PFSK-1 (cell line): ENCODE data around the gene TRIM49D2. TPM values are rescaled to one million over a fixed set of nuclear protein-coding genes. Genes with fewer than 3 reads are reported as not detected.
"Not testable (repeated sequence)": the region's sequence is repeated elsewhere in the genome, so short reads cannot be mapped to it uniquely, and the experiment has no call there.

Source experiments
- FOXP2 ChIP-seq: optimal IDR thresholded peaks from 2 replicates; pipeline ENCODE3; 2011; ENCODE audit warnings: borderline replicate concordance, control low read depth, inconsistent platforms; ENCODE audit not compliant: insufficient read depth; ENCODE audit errors: extremely low read length, extremely low read depth
- POLR2AphosphoS5 ChIP-seq: IDR thresholded peaks from 2 replicates; pipeline ENCODE4 v1.6.1; 2012; ENCODE audit warnings: low read depth, mild to moderate bottlenecking, control low read depth, low read length, moderate library complexity
- REST ChIP-seq, 2 experiments: IDR thresholded peaks; 2 replicates each; pipeline versions ENCODE4 v1.6.1 to v1.8.0; 2011 to 2012; ENCODE audit warnings: low read depth in 2 of 2, low read length in 2 of 2, control low read depth in 1 of 2, inconsistent platforms in 1 of 2, mild to moderate bottlenecking in 1 of 2, moderate library complexity in 1 of 2; ENCODE audit not compliant: insufficient read depth in 1 of 2
- SIN3A ChIP-seq: IDR thresholded peaks from 2 replicates; pipeline ENCODE4 v1.6.1; 2012; ENCODE audit warnings: mild to moderate bottlenecking, low read length, moderate library complexity, borderline replicate concordance; ENCODE audit not compliant: insufficient read depth
- TAF1 ChIP-seq: IDR thresholded peaks from 2 replicates; pipeline ENCODE4 v1.6.1; 2012; ENCODE audit warnings: low read length, control low read depth, borderline replicate concordance; ENCODE audit not compliant: insufficient read depth
- polyA plus RNA-seq: library from polyadenylated mRNA; unstranded; fragments of >200 nt; gene quantifications from one replicate; pipeline ENCODE4 v1.2.1, GENCODE V29; 2012; ENCODE audit warnings: low read depth, missing spikeins; ENCODE audit not compliant: insufficient read length

The TRIM49D2 gene
- polyA plus RNA-seq = not detected

- not testable (repeated sequence) for TF ChIP-seq POLR2AphosphoS5; TAF1; REST (IDR thresholded peaks at IDR 0.05; ENCODE audit: insufficient read depth in 1 of 2, low read depth in 2 of 2, low read length in 2 of 2)
Observed at GRCh38 chr11:89923764-89924163, at the start of gene TRIM49D2. TSS of gene TRIM49D2 (plus strand) at chr11:89924064. CDS start at chr11:89926762, 2,698 bp downstream.

- no peak for TF ChIP-seq SIN3A
- no peak for TF ChIP-seq FOXP2
- TF ChIP-seq REST (IDR thresholded peaks at IDR 0.05; ENCODE audit: insufficient read depth in 1 of 2, low read depth in 2 of 2, low read length in 2 of 2) = no peak
- no peak for TF ChIP-seq TAF1
Observed at GRCh38 chr11:89922195-89922660, 1.6 kb upstream of the TRIM49D2 start, which contains the start of gene TRIM49D1. TSS of gene TRIM49D1 (minus strand) at chr11:89922245. CDS start at chr11:89917710, 4,535 bp downstream.

GRCh38 chr11:89965737-89966136 is 41.9 kb downstream of the TRIM49D2 start, which contains the start of gene TRIM64:
TSS of gene TRIM64 (plus strand) at chr11:89966037. CDS start at chr11:89968504, 2,467 bp downstream.
- TF ChIP-seq TAF1, POLR2AphosphoS5, SIN3A: not testable (repeated sequence)
